Stimulated activated naive CD8-positive, alpha-beta T cell treated with anti-CD3 and anti-CD28 coated beads, Interleukin-15, Interleukin-2, amounts not matched to agents 100 U/mL and 50 U/mL, for 24 hours (primary cell): ENCODE data around the gene METTL8.
"Not testable (repeated sequence)": the region's sequence is repeated elsewhere in the genome, so short reads cannot be mapped to it uniquely, and the experiment has no call there.

Source experiments
- ATAC-seq: fragments of 150-1000 bp; cut with Tn5 transposase; one replicate; pipeline ENCODE4 v1.10.0; 2021
- DNase-seq: peaks from one replicate; pipeline ENCODE4 v3.0.0; 2021

Gene METTL8

DNA sequence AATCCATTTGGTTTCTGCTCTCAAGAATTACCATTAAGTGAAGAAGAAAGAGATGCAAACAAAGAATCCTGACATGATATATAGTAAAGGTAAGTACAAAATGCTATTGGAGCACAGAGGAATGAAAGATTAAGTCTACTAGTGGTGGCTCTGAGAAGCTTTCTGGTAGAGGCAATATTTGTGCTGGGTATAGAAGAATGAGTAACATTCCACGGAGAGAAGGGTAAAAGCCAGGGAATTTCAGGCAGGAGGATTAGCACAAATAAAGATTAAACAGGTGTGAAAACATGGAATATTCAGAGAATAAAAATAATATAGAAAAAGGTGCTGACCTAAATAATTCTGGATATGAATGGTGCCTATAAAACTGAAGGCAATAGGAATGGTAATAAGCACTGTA, 31.8 kb downstream of the METTL8 start:
- ATAC-seq, result no peak
- DNase-seq, result no peak

DNA sequence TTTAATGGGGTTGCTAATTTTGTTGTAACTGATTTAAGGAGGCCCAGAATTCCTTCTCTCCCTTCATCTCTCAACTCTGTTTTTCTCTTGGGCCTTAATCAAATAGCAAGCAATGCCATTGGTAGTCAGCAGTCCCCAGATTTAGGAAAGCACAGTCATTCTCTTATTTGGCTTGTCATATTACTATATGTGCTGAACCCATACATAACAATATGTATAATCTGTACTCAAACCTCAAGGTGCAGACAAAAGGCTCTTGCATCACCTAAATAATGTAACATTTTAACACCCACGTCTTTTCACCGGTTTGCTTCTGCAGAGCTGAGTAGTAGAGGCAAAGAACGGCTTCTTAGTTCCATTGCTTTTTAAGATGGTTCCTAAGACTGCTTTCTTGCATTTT, 33.4 kb downstream of the METTL8 start:
- DNase-seq (no peak), ATAC-seq (no peak)

- no peak for DNase-seq
- ATAC-seq, result no peak
Observed at GRCh38 chr2:171399292-171399691, 34.5 kb downstream of the METTL8 start.

DNA sequence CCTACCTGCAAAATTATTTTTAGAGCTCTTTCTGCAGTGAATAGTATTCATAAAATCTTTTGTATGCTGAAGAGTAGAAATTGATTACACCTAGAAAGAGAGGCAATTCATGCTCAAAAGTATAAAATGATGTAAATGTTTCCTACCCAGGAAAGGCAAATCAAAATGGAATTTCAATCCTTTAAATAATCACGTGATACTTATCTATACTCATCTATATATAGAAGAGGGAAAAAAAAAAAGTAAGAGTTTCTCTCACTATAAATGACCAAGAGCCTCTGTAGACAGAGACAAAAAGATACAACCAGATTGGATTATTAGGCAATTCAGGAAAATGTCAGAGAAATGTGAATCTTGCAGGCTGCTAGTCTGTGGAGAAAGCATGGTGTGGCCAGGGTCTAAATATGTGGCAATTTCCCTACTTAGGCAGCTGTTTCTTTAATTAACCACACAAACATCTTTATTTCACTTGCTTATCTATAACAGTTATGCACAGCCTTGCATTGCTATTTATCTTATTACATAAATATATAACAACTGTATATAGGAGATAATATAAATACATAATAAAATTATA, 39.5 kb downstream of the METTL8 start:
- ATAC-seq, result no peak

GRCh38 chr2:171393487-171393886, 40.3 kb downstream of the METTL8 start:
- ATAC-seq (no peak), DNase-seq (no peak)

More for the DNA sequence above, 39.5 kb downstream of the METTL8 start:
- no peak for DNase-seq

- DNase-seq, result no peak
- ATAC-seq, result no peak
Observed at GRCh38 chr2:171391532-171391931, 42.3 kb downstream of the METTL8 start.

GRCh38 chr2:171390941-171391516, 42.8 kb downstream of the METTL8 start:
- no peak for ATAC-seq
- no peak for DNase-seq

- DNase-seq (no peak), ATAC-seq (no peak)
Observed at GRCh38 chr2:171389780-171390179, 44.0 kb downstream of the METTL8 start.

GRCh38 chr2:171389325-171389724, 44.5 kb downstream of the METTL8 start:
- DNase-seq (no peak), ATAC-seq (no peak)

GRCh38 chr2:171387052-171387451, 46.7 kb downstream of the METTL8 start:
- no peak for DNase-seq
- ATAC-seq, result no peak

DNA sequence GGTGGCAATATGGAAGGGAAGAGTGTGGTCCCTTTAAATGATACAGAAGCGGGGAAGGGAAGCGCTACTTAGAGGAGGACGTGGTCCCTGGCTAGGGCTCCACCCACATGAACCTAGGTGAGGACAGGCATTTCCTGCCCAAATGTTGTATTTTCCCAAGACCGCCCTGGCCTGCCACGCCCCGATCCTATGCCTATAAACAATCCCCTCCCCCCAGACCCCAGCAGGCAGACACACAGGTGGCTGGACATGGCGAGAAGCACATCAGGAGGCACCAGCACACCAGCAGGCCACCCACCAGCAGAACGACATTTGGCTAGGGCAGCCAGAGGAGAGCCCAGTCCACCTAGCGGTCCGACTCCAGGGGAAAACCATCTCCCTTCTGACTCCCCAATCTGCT, 47.2 kb downstream of the METTL8 start:
- no peak for DNase-seq
- no peak for ATAC-seq

DNA sequence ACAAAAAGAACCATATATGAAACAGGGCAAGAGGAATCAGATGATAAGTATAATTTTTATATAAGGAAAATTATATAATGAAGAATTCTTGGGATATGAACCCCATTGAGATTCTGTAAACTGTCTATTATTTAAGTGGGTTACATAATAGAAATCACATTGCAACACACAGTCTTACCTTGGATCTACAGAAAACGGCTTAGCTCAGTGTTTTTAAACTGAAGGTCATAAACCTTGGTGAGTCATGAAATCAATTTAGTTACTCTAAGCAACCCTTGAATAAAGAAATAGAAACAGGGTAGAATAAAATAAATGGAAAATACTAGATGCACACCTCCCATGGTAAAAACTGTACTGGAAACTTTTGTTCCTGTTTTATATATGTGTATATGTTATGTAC, 50.7 kb downstream of the METTL8 start:
- ATAC-seq (no peak), DNase-seq (no peak)

GRCh38 chr2:171382175-171382574, 51.6 kb downstream of the METTL8 start:
- ATAC-seq, DNase-seq: not testable (repeated sequence)

- ATAC-seq, DNase-seq: not testable (repeated sequence)
Observed at GRCh38 chr2:171377852-171378251, 55.9 kb downstream of the METTL8 start.

GRCh38 chr2:171367692-171368091, 66.1 kb downstream of the METTL8 start:
- no peak for ATAC-seq
- DNase-seq, result no peak

GRCh38 chr2:171365778-171366177, 68.0 kb downstream of the METTL8 start:
- ATAC-seq, result no peak
- DNase-seq, result no peak

DNA sequence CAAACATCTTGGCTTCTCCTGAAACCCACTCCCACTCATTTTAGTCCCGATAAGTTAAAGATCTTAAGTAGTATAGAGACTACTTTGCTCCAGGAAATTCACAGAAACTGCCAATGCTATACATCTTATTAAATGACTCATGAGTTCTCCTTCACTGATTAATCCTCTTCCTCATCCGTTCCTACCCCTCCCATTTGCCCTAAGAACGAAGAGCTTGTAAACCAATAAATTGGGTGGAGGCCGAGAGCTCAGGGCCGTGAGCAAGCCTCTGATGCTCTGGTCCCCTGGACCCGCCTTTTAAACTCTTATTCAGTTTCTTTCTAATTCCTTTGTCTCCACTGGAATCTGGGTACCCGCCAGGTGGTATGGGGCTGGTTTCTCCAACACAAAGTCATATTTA, 68.6 kb downstream of the METTL8 start:
- ATAC-seq (no peak), DNase-seq (no peak)

DNA sequence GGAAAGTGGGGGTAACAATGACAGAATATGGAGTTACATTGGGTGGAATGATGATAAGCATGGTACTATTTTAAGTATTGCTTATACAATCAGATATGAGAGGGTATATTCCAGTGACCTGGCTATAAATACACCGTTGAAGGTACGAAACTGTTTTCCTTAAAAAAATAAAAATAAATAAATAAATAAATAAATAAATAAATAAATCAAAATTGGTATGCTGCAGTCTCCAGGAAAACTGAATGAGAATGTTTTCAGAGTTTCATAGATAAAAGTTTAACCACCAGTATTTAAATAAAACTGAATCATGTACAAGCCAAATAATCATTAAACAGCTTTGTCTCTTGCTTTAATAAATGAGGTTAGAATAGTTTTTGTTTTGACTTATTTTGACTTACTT, 71.4 kb downstream of the METTL8 start:
- ATAC-seq (no peak), DNase-seq (no peak)

DNA sequence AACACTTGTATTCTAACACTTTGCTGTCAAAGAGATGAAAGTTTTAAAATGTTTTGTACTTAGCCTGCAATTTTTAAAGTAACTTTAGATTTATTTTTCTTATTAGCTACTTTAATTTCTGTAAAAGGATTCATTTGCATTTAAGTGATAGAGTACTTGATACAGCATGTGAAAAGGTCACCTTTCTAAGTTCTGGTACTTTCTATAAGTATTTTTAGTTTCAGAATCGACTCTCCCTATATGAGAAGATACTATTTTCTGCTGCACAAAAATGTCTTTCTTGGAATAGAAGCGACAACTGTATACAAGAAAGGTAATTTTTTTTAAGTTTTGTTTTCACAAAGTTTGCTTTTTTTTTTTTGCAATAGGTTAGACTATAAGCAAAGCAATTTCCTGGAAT, 72.9 kb downstream of the METTL8 start:
- DNase-seq, result no peak
- ATAC-seq, result no peak

GRCh38 chr2:171353746-171354145, 80.0 kb downstream of the METTL8 start:
- DNase-seq, ATAC-seq: not testable (repeated sequence)

GRCh38 chr2:171348056-171348455, 85.7 kb downstream of the METTL8 start:
- DNase-seq (no peak), ATAC-seq (no peak)

DNA sequence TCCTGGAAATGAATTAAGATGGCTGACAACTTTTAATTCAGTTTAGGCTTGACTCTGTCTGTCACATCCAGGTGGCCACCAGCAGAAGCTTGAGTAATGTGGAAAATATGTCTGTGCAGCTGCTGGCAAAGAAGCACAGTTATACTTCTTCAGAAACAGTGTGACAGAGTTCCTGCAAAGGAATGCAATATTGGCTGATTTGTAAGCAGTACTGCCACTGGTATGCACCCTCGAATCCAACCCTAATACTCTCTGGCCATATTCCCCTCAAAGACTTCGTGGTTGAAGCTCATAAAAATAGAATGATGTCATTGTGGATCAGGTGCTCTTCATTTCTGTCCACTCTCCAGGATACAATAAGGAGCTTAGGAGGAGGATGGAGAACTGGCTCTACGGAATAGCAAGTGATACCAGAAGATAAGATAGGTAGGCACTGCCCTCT, 86.2 kb downstream of the METTL8 start:
- ATAC-seq, result peak; percentile 91
- no peak for DNase-seq

DNA sequence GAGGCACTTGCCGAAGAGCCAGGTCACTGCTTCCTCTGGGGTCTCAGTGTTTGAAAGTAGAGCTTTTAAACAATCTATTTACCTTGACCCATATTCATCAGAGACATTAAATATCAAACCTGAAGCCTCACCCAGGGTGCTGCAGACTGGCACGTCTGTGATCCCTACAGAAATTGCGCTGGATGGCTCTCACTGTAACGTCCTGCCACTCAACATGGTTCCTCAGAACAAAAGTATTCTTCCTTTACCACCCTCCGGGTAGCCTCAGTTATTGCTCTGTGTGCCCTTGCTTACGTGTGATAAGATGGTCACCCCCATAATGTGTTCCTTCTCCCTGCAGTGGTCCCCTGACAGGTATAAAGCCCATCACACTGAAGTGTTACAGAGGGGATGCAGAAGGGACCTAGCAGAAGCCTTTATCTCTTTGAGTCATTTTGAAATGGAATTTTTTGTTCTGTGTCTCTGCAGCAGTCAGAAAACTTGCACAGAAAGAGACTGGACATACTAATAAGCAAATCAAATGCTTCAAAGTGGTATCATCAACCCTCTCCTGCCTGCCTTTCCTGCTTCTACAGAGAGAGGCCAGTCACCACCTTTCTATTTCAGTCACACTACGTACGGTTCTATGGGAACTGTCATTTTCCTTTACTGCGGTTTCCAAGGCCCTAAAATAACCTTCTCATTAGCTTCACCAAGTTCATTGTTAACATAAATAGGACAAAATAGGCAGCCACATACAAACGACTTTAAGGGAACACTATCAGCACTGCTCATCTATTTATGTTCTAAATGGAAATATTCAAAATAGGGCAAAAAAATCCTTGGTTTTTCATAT, 86.8 kb downstream of the METTL8 start:
- ATAC-seq (peak; percentile 63), DNase-seq (no peak)
